ENCODE results near the gene CA4.

CA4 gene

DNA sequence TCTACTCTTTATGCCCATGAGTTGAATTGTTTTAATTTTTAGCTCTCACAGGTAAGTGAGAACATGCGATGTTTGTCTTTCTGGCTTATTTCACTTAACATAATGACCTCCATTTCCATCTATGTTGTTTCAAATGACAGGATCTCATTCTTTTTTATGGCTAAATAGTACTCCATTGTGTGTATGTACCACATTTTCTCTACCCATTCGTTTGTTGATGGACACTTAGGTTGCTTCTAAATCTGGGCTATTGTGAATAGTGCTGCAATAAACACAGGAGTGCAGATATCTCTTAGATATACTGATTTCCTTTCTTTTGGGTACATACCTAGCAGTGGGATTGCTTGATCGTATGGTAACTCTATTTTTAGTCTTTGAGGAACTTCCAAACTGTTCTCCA, 19.3 kb upstream of the CA4 start:
- DNase-seq (ENCODE audit: low read depth in 2 of 2), result no peak

DNA sequence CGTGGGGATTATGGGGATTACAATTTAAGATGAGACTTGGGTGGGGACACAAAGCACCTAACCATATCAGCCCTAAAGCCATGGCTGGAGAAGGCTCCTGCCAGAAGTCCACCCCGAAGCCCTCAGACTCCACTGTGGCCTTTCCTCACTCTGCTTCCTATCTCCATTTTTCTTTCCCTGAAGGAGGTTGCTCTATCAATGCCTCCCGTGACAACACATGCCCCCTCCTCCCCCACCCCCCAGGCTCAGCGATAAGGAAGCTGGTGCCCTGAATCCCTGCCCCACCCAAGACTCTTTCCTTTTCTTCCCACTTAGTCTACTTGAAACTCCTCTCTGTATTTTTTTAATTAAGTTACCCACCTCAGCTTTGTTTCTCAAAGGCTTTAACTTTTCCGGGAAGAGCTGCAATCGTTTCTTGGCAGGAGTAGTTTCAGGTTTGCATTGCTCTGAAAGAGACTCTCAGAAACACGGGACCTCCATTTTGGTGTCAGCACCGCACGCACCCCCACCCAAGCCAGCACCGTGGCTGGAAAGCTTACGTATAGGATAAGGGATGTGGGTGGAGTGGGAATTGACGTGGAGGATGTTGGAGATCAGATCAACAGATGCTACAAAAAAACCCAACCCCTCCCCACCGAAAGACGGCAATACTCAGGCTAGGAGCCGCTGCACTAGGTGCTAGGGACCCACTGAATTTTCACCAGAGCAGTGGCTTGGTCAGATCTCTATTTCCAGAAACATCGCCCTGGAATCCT, 15.2 kb upstream of the CA4 start:
- no peak for DNase-seq (ENCODE audit: low read depth in 2 of 2)

DNA sequence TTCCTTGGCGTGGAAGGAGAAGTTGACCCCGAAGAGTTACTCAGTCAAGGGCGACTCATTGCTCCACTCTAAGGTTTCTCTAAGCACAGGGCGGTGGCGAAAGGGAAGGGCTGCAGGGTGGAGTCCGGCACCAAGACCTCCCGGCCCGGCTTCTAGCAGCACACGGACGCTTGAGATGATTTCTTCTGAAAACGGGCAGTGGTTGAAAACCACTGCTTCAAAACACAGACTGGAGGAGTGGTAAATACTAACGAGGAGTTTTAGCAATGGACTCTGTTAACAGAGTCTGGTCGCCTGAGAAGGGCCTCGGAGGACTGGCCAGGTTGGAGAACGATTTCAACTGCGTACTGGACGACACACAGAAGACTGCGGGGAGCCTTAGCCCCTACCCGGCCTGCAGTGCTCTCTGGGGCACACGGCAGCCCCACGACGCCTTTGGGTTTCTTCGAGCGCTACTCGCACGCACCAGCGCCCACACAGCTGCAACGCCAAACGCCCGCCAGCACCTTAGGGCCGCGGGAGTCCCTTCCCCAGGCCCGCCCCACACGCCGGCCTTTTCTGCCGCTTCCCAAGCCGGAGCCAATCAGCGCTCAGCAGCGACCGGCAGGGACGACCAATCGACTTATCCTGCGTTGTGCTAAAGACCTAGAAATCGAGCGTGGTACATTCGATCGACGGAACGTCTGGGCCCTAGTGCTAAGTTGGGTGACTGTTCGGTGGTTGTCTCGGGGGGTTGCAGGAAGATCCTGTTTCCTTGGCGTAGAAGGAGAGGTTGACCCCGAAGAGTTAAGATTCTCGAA, 14.4 kb upstream of the CA4 start:
- peak; percentile 41 to 64 for DNase-seq (ENCODE audit: low read depth in 2 of 2)

DNA sequence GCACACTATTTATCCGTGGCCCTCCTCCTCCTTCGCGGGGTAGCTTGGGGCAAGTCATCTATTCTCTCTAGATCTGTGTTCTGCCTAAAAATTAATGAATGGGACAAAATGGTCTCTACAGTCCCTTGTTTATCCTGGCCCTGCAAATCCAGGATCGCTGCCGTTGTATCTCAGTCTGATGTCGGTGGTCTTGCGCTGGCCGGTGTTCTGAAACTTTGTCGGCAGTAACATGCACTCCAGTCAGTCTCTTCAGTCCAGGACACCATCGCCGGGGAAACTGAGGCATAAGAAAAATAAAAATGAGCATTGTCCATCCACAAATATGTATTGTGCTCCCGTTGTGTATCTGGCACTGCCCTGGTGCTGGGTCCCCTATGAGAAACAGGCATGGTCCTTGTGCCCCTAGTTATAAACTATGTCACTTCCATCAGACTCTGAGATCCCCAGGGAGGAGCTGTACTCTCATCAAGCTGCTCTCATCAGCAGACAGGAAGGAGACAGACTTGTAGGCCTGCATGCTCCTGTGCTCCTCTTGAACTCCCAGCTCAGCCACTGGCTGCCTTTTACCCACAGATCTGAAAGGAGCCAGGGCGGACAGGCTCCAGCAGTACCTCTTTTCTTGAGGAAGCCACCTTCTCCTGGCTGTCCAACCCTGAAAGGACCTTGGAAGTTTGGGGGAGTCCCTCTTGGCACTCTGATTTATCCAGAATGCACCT, 13.7 kb upstream of the CA4 start:
- DNase-seq (ENCODE audit: low read depth in 2 of 2), result no peak

DNA sequence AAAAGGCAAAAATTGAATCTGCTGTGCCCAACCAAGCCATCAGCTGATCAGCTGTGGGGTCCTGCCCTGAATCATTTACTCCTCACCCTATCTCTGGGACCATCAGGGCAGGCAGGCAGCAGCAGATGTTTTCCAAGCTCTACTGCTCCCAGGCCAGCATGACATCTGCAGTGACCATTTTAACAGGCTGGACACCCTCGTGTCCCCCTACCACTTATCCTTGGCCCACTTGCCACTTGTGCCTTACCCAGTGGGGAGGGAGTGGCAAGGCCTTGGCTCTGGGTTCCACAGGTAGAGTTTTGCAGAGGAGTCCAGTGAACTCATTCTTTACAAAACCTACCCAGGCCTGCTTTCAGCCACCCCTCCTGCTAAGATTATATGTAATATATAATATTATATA, 12.0 kb upstream of the CA4 start:
- DNase-seq (ENCODE audit: low read depth in 2 of 2), result no peak

DNA sequence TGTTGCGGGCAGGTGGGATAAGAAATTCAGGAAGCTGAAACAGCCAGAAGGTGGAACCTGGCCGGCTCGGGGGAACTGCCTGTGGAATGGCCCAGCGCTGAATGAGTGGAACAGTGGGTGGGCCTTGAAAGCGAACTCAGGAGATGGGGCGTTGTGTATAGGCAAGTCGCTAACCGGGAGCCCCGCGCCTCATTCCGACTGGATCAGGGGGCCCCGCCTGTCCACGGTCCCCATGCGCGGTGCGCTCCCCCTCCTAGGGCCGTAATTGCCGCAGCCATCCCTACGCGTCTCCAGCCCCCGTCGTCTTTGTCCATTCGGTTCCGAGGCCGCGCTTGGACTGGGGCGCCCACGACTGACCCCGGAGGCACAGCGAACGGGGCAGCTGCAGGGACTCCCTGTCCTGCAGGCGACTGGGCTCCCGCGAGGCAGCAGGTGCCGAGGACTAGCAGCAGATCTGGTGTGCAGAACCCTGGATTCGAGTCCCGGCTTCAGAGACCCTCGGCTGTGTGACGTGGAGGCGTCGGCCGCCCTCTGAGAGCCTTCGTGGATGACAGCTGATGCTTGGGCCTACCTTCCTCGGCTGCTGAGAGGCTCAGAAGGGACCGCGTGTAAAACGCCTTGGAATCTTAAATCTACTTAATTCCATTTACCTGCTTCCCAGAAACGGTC, 10.9 kb upstream of the CA4 start:
- DNase-seq (ENCODE audit: low read depth in 2 of 2), result no peak

DNA sequence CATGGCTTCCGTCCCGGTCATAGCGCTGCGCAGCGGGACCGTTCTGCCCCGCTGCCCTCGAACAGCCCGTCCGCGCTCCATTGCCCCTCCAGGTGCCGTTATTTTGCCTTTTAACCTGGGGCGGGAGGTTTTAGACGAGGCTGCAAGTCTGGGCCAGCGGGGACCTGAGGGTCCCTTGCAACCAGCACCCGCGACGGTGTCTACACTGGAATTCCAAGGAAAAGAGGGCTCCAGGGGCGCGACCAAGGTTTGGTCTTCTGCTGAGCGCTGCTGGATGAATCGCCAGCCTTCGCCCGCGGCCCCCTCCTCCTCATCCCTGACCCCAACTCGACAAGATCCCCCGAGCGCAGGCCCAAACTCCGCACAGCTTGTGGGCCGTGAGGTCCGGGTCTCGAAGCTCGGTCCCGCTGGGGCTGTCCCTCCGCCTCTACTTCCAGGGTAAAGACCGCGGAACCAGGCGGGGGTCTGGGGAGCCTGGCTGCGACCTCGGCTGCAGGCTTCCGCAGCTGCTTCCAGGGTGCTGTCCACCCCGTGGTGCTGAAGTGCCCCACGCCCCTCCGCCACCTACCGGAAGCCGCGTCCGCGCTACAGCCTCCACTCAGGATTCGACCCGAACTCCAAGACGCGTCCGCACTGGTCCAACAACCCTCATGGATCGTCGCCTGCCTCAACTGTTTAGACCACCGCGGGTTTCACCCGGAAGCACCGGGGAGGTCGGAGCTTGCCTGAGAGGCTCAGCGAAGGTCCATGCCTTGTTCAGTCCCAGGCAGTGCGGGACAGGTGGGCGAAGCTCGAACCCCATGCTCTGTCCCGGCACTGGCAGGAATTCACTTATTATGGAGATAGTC, 10.1 kb upstream of the CA4 start:
- peak in 1 of 2 donors; percentile 41 for DNase-seq (ENCODE audit: low read depth in 2 of 2)

DNA sequence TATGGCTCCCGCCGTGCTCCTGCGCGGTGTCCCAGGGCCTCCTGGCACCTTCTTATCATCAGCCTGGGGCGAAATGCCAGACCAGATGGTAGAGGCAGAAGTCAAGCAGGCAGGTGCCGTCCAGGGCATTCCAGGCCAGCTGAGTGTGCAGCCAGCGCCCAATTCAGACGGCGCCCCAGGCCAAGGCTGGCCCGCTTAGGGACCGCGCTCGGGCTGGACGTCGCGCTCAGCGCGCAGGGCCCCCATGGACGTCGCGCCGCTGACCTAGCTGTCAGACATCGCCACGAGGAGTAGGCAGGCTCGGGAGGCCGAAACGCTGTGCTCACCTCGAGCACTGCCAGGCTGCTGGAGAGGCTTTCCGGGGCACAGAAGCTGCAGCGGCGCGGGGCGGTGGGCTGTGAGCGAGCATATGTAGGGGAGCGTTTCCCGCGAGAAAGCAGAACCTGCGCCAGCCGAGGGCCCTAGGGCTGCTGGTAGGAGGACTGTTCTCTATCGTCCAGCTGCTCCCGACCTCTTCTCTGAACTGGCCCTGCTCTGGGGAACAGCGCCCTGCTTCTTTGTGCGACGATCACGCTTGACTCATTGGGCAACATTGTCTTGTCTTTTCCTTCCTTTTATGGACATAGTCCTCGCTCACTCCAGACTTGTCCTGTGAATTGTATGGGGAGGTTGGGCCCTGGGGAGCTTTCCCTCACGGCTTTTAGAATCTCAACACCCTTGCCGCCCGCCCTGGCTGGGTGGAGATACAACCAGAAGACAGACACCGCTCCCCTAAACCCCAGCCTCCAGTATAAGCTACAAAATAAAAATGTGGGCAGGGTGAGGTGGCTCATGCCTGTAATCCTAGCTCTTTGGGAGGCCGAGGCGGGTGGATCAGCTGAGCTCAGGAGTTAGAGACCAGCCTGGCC, 8.4 kb upstream of the CA4 start:
- no peak for DNase-seq (ENCODE audit: low read depth in 2 of 2)

DNA sequence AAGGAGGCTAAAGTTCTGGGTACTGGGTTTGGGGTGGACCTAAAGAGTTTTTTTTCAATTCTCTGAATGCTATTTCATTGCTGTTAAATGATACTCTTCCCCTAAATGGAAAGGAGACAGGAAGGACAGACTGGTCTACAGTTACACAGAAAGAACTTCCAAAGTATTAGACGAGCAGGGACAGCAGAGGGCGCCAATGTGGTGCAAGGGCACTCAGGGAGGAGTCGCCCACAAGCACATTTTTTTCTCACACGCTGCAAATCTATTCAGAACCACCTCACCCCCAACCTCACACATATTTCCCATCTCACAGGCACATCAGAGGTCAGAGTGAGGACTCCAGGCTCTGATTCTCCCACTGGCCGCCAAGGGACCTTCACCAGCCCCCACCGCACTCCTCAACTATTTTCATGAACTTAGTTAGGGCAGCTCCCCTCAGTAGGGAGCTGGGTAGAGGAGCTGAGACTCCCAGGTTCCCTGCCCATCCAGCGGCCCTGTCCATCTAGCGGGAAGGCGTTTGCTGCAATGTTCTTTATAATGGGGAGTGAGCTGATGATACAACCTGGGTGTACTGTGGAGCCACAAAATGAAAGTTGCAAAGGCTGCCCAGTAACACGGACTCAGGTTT, 6.8 kb upstream of the CA4 start:
- peak; percentile 31 to 58 for DNase-seq (ENCODE audit: low read depth in 2 of 2)

DNA sequence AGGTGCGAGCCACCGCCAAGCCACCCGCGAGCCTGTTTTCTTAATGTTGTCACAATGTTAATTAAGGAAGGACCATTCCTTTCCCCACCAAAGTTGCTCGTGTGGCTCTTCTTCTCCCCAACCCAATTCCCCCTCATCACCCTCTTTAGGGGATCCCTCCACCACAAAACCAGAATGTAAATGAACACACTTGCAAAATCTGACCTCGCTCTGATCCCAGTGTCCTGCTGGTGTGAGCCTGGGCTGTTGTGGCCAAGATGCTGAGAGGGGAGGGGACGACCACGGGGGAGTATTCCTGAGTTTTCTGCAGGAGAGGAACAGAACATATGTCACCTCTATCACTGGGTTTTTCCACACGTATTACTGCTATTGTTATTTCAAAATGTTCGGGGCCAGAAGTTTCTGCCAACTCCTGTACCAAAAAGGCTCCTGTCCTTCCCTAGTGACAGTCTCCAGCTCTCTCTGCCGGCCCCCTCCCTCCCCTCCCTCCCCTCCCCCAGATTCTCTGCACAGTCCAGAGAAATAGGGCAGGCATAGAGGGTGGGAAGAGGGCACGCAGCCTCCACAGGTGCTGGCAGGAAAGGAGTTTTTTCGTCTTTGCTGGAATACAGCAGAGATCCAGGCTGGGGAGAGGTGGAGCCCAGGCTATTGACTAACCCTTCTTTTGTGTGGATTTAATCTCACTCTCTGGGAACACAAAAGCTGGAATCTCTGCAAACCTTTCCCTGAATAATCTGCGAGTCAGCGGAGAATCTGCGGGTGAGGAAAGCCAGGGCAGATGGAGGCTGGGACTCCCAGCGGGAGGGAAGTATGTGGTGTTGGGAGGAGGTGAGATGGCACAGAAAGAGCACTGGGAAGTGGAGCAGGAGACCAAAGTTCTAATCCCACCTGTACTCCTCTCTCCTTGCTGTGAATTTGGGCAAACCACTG, 4.5 kb upstream of the CA4 start:
- no peak for DNase-seq (ENCODE audit: low read depth in 2 of 2)

DNA sequence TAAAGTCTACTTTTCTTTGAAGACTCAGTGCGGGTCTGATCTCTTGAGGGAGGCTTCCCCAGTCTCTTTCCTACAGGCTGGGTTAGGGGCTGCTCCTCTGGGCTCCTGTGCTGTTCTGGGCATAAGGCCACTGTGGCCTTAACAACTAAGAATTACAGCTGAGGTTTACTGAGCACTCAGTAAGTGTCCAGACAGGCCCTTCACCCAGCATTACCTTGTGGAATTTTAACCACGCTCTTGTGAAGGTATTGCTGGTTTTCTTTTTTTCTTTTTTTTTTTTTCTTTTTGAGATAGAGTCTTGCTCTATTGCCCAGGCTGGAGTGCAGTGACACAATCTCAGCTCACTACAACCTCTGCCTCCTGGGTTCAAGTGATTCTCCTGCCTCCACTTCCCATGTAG, 3.6 kb upstream of the CA4 start:
- DNase-seq (ENCODE audit: low read depth in 2 of 2), result no peak

DNA sequence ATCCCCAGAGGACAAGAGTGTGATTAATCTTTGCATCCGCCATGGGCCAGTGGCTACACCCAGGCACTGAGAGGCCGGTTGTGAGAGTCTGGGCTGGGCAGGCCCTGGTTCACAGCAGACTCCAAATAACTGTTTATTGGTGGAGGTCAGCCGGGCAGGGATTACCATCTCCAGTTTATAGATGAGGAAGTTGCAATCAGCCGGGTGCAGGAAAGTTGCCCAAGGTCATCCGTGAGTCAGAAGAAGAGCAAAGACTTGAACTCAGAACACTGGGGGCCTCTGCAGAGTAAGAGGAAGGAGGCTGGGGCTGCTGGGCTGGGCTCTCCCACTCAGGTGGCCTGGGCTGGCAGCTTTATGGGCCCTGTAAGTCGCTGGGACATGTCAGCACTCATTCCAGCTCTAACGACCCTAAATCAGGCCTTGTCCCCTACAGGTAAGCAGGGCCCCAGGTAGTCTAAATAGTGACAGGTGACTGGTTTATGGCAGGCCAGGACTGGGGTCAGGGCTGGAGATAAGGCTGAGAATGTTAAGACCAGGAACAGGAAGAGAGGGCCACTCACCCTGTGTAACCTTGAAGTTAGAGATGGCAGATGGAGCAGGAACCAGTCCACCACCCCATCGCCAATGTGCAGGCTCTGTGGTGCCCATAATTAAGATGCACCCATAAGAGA, 2.1 kb upstream of the CA4 start:
- no peak for DNase-seq (ENCODE audit: low read depth in 2 of 2)

DNA sequence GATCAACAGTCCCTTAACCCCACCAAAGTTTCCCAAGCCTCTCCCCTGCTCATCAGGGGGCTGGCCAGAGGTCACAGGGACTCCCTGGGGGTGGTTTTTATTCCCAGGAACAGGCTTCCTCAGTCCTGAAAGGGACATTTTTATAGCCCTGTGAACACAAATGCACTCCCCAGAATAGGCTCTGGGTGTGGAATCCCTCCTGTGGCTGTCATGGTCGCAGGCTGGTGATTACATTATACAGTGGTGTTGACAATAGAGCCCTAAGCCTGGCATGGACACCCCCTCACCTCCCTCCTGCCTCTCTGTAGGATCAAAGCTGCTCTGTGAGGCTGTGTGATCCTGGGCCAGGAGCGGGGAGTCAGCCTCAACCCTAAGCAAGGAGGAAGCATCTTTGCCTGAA, 1.4 kb upstream of the CA4 start:
- DNase-seq (ENCODE audit: low read depth in 2 of 2), result no peak

DNA sequence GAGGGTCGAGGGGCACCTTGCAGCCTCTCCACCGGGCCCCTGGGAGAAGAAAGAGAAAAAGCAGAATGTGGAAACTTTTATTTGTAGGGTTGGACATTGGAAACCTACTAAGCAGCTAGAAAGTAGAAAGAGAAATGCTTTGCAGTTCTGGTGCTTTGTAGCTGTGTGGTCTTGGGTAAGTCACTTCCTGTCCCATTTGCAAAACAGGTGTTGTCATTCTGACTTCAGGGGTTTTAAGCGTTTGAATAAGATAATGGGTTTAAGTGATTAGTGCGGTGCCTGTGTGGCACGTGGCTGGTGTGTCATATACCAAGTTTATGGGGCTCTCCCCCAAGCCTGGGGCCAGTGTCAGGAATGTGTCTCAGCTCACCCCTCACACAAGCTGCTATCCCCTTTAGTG, 1.6 kb downstream of the CA4 start:
- no peak for DNase-seq (ENCODE audit: low read depth in 2 of 2)

DNA sequence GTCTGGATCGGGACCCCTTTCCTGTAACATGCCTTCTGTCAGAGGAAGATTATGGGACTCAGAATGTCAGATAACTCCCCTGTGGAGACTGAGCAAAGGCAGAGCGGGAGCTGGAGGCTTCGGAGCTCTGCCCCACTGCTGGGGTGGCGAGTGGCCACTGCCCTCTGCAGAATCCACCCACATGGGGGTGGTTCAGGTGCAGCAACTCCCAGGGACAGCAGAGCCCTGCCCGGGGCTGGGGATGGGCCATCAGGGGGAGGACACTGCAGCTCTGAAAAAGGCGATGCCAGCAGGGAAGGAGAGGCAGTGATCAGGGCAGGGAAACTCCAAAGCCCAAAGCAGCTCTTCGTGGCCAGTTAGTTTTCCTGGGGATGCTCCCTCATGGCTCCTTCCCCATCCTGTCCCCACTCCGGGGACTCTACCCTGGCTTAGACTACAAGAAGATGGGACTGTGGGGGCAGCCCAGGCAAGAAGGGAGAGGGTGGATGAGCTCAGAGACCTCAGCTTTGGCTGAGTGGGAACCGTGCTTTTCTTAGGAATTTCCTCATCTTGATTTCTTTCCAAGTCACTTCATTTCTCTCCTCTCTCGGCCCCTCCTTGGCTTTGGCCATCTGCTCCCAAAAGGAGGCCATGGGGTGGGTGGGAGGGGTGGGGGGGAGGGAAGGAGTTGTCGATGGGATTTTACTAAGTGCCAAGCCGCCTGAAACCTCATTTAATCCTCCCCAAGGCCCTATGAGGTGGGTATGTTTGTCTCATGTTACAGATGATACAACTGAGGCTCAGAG, 4.0 kb downstream of the CA4 start:
- no peak for DNase-seq (ENCODE audit: low read depth in 2 of 2)

DNA sequence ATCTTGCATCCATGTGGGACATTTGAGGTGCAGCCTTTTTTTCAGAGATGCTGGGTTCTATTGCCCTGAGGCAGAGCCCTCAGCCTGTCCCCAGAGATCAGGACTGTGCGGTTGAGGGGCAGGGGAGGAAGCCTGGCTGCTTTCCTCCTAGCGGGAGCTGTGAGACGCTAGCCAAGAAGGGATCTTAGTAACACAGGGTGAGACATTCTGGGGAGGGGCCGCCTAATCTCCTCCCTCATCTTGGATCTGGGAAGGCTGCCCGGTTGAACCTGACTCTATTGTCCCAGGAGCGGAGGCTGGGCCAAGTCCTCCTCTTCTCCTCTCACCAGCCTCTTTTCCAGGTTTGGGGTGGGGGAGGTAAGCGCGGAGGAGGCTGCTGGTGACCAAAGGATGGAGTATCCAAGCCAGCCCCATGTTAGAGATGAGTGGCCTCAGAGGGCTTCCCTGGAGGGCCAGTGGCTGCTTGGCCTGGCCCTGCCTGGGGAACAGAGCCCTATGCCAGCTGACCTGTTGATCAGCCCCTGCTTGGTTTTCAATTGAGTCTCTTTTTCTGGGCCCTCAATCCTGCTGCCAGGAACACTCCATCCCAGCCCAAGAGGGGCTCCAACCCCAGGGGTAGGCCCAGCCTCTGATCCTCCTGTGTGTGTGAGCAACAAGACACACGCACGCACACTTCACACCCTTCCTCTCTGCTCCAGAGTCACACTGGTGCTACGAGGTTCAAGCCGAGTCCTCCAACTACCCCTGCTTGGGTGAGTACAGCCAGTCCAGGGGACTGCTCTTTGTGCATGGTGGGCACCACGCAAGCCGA, 5.0 kb downstream of the CA4 start:
- DNase-seq (ENCODE audit: low read depth in 2 of 2), result no peak
